Activated CD4-positive, CD25-positive, alpha-beta regulatory T cell treated with anti-CD3 and anti-CD28 coated beads, Interleukin-2, amount 50 U/mL, for 72 hours (primary cell): Measurements from ENCODE around the gene ADCY7.

Source experiments
- DNase-seq: peaks from one replicate; pipeline ENCODE4 v3.0.0; 2021

The ADCY7 gene

DNA sequence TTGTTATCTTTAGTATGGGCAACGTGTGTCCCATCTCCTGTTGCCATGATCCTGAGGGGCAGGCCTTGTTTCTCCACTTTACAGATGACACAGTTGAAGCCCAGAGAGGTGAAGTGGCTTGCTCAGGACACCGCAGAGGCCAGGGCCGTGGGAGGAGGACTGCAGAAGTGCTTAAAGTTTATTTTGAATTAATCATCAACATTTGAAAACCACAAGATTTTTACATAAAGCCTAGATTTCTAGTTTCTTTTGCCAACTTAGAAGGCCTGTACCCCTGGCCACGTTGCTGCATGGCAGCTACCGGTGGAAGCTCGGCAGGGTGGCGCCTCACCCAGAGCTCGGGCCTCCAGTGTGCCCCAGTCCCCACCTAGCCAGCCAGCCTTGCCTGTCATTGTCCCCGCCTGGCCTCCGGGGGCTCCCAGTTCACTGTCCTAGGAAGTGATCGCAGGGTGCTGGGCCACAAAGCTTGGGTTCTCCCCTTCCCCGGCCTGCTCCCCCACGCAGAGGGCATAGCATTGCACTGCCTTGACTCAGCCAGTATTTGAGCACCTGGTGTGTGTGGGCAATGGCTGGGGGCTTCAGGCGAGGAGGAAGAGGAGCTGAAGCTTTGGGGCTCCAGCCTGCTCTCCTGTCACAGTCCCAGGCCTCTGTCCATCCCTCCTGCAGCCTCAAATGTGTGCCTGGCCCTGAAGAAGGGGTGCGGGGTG lies 14.8 kb upstream of the ADCY7 start:
- no peak for DNase-seq

- no peak for DNase-seq
Measured at GRCh38 chr16:50252082-50252611, 14.2 kb upstream of the ADCY7 start.

DNA sequence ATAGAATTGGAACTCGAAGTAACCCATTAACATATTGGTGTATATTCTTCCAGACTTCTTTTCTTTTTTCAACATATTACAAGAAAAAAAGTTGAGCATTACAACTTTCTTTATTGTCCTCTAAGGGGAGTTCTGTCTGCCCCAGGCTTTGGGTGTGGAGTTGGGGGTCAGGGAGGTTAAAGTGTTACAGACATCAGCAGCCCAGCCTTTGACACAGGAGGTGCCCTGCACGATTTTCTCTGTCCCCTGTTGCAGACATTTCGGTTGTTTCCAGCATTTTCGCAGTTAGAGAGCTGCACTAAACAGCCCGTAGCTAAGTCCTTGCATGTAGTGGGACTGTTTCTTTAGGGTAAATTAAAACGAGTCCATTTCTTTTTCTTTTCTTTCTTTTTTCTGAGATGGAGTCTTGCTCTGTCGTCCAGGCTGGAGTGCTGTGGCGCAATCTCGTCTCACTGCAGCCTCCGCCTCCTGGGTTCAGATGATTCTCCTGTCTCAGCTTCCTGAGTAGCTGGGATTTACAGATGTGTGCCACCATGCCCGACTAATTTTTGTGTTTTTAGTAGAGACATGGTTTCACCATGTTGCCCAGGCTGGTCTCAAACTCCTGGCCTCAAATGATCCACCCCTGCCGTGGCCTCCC lies 13.4 kb upstream of the ADCY7 start:
- DNase-seq: no peak

GRCh38 chr16:50253514-50253910 lies 12.8 kb upstream of the ADCY7 start:
- DNase-seq: no peak

DNA sequence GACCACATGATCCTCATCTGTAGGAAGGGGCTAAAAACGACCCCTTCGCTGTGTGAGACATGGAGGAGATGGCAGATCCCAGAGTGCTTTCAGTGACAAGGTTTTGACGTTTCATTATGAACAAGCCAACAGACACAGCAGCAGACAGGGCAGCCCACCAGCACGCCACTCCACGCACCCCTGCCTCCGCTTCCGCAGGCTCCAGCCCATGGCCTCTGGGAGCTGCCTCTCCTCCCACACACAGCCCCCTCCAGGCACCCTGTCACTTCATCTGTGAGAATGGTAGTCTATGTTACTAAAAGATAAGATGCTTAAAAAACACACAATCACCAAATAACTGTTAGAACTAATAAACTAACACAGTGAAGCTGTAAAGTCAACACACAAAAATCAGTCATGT lies 12.3 kb upstream of the ADCY7 start:
- DNase-seq: no peak

- no peak for DNase-seq
Measured at GRCh38 chr16:50255538-50255937, 10.8 kb upstream of the ADCY7 start.

DNA sequence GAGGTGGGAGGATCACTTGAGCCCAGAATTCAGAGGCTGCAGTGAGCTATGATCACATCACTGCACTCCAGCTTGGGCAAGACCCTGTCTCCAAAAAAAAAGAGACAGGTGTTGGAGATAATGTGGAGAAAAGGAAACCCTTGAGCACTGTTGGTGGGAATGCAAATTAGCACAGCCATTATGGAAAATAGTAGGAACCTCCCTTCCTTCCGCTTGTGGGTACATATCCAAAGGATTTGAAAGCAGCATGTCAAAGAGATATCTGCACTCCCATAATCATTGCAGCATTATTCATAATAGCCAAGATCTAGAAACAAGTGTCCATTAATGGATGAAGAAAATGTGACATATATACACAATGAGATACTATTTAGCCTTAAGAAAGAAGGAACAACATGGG lies 9.7 kb upstream of the ADCY7 start:
- no peak for DNase-seq

GRCh38 chr16:50257876-50258275 lies 8.5 kb upstream of the ADCY7 start:
- no peak for DNase-seq

GRCh38 chr16:50259334-50260205 lies 6.8 kb upstream of the ADCY7 start:
- DNase-seq: no peak

- no peak for DNase-seq
Measured at GRCh38 chr16:50260206-50261159, 5.9 kb upstream of the ADCY7 start.

GRCh38 chr16:50261160-50261706 lies 5.1 kb upstream of the ADCY7 start:
- no peak for DNase-seq

DNA sequence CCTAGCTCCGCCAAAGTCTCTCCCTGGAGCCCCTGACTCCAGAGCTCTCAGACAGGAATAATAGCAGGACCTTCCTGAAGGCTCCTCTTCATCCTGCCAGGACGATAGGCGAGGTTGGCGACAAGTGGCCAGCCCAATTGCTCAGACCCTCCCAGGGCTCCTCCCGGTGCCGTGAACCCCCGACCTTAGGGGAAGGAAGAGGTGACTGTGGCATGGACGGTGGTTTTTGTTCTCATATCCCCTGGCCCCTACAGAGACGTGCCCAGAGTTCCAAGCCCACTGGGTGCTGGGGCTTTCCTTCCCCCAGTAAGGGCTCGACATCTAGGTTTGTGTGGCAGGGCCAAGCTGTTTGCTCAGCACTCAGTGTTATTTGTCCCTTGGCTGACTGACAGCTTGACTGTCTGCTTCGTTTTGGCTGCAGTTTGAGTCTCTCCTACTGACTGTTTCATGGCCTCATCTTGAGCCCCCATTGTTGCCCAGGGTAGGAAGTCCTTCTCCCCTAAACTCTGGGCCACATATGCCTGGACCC lies 4.6 kb upstream of the ADCY7 start:
- no peak for DNase-seq

DNA sequence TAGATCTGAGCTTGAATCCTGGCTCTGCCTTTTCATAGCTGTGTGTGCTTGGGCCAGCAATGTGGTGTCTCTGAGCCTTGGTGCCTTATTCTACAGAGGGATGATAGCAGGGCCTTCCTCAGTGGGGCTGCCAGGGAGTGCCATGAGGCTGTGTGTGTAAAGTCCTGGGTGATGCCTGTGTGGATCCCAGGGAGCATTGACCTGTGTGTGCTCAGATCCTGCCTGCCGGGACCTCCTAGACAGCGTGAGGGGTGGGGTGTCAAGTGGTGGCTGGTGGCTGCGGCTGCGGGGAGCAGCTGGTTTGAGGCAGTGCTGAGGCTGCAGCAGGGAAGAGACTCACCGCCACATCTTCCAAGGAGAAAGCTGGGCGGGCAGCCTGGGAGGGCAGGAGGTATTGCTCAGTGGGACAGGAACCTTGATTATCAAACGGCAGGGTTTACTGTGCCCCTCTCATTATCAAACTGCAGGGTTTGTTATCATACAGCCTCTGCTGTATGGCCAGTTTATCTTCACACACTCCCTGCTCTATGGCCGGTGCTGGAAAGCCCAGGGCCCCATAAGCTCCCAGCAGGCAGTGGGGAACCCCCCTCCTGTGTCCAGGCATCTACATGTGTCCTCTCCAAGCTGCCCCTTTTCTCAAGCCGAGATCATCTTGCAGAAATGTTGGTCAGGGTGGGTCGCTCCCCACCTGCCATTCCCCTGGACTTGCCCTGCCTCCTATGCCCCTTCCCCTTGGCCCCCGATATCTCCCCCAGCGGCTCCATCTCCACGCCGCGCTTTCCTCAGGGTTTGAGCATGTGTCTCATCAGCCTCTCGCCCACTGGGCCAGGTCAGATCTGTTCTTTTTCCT lies 3.1 kb upstream of the ADCY7 start:
- peak; percentile 26 for DNase-seq

- peak; percentile 25 for DNase-seq
Measured at GRCh38 chr16:50263940-50264929, 2.1 kb upstream of the ADCY7 start.

DNA sequence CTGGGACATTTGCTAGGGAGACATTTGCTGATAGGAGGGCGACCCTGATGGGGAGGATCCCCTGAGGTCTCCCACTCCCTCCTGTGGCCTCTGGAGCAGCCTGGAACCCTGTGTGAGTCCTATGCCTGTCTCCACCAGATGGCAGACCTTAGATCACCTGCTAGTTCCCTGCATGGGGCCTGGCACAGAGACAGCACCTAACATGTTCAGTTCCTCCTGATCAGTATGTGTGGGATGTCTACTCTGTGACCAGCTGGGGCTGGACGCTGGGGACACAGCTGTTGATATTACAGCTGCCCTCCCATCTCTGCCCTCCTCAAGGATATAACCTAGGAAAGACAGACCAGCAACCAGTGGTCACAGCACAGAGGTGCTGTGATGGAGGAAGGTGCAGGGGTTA lies 1.1 kb upstream of the ADCY7 start:
- DNase-seq: peak; percentile 34

DNA sequence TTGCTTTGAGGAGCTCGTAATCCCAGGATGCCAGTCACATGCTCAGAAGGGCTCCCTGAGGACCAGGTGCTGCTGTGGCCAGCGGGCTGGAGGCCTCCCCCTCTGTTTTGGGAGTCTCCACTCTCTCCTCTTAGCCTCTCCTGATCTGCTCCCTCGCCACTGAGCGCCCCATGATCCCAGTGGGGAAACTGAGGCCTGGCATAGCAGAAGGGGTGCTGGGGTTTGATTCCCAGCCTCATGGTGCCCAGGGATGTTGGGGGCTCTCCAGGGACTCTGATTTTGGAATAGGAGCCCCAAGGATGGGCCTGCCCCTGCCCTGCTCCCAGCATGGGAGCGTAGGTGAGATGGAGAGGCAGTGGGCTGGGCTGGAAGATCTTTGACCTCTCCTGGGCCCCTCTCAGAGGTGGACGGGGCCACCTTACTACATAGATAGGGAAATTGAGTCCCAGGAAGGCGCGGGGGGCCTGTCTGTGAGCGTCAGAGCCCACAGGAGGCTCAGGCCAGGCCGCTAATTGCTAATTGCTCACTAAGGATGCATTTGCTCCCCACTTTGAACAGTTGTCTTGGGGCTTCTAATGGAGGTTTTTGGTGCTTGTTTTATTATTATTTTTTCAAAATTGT lies 525 bp upstream of the ADCY7 start:
- DNase-seq: no peak

DNA sequence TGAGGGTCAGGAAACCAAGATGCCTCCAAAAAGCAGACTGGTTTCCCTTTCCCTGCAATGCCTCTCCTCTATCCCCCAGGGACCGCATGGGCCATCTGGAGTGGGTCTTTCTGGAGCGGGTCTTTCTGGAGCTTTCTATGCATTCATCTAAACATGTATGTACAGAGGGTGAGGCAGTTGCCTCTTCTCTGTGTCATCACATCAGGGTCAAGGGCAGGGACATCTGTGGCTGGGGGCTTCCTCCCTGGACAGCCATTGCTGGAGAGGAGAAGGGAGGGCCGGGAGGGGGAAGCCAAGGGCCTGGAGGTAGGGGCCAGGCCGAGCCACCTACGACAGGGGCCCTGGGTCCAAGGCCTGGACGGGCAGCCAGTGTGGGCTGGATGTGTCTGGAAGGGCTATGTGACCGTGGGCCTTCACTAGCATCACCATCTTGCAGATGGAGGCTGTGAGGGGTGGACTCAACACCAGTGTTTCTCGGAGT lies 840 bp downstream of the ADCY7 start:
- DNase-seq: no peak

DNA sequence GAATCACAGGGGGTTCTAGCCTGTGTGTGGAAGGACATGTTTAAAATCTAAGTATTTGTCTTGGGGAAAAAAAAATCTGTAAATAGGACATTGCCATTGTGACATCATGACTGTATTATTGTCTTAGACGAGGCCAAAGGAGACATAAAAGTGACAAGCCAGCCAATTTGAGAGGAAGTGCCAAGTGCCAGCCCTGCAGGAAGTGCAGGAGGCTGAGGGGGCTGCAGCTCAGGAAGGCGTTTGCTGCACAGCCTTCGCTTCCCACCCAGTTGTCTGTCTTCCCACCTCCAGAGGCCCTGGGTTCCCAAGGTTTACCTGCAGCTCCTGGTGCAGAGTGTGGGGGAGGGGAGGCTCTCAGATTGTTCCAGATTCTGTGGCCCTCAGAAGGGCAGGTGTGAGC lies 1.3 kb downstream of the ADCY7 start:
- no peak for DNase-seq

DNA sequence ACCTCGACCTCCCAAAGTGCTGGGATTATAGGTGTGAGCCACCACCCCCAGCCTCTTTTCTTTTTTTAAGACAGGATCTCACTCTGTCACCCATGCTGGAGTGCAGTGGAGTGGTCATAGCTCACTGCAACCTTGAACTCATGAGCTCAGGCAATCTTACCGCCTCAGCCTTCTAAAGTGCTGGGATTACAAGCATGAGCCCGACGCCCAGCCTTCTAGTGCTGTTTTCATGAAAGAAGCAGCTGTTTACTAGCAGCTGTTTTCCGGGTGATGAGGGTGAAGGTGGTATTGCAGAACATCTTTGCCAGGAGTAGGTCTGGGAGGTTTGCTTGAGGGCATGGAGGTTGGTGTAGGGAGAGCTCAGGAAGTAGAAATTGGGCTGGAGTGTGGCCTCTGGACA lies 2.0 kb downstream of the ADCY7 start:
- no peak for DNase-seq
